DLD1 (cell line): ENCODE results near the gene F10.

ENCODE experiments used
- in situ Hi-C: cut with HindIII; loops from 2 replicates; pipeline ENCODE4 v1.10.0; 2017; ENCODE audit warnings: low sequenced_read_pairs

Gene F10

DNA sequence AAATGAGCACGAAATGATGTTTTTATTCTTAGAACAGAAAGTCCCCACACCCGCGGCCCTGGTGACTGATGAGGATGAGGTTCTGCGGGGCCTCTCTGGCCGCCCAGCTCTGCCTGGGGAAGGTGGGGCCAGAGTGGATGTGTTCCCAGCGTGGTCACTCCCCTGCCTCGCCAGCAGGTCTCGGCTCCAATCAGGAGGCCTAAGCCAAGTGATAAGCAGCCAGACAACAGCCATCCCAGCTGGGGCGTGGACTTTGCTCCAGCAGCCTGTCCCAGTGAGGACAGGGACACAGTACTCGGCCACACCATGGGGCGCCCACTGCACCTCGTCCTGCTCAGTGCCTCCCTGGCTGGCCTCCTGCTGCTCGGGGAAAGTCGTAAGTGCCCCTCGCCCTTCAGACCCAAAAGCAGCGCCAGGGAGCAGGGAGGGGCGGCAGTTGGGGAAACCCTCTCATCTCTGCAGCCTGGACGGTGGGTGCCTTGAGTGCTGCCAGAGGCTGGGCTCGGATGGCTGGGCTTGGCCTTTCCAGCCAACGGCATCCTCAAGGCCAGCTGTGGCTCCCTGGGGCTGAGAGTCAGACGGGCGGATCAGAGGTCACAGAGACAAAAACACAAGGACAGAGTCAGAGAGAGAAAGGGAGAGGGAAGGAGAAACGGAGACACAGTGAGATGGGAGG lies at the start of gene F10:
F10 (plus strand) TSS at position 250 of the 676 bp plus-strand sequence; CDS start at position 307, 57 bp downstream.
- in situ Hi-C loops: no loop called here

DNA sequence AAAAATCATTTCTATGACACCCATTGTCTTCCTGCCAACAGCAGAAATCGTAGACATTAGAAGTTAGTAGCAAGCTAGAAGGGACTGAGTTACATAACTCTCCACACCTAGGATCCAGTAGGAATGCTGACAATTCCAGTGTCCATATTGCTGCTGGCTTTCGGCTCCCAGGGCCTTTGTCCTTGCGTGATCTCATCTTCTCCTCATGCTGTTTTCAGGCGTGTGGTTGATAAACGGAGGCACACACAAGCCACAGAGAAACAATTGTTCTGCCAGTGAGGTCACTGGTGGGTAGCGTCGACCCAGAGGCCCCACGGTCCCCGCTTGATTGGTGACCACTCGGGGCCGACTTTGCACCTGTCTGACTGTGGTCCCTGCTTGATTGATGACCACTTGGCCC lies 48.7 kb upstream of the F10 start:
- in situ Hi-C loops: no loop called here

DNA sequence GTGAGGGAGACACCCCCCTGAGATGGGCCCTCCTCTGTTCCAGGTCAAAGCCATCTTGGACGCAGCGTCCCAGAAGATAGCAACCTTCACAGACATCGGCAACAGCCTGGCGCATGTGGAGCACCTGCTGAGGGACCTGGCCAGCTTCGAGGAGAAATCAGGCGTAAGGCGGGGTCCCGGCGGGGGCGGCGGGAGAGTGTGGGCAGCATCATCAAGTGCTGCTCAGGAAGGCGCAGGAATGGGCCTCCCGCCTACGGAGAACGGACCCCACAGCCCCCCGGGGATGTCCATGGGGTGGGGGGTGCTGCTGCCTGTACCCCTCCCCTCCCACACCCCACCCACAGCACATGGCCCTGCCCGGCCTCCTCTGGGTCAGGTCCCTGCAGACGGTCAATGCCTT lies 48.2 kb upstream of the F10 start:
- in situ Hi-C loops: no loop called here

DNA sequence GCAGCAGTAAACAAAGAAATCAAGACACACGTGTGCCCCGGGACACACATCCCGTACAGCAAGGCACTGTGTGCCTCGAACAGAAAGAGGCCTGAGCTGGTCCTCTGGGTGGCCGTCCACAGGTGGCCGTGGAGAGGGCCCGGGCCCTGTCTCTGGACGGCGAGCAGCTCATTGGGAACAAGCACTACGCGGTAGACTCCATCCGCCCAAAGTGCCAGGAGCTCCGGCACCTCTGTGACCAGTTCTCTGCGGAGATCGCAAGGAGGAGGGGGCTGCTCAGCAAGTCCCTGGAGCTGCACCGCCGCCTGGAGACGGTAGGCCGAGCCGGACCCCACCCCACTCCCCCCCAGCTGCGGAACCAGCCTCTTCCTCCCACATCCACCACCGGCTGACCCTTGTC lies 47.7 kb upstream of the F10 start:
- in situ Hi-C loops: no loop called here

DNA sequence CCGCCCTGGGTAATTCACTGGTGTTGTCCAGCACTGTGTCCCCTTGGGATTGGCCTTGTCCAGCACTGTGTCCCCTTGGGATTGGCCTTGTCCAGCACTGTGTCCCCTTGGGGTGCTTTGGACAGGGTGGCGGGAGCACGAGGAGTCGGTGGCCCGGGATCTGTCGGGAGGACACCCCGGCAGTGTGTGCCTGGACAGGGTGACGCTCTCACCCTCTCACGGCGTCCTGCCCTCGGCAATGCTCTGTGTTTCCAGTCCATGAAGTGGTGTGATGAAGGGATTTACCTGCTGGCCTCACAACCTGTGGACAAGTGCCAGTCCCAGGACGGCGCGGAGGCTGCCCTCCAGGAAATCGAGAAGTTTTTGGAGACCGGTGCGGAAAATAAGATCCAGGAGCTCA lies 46.9 kb upstream of the F10 start:
- in situ Hi-C loops: no loop called here

DNA sequence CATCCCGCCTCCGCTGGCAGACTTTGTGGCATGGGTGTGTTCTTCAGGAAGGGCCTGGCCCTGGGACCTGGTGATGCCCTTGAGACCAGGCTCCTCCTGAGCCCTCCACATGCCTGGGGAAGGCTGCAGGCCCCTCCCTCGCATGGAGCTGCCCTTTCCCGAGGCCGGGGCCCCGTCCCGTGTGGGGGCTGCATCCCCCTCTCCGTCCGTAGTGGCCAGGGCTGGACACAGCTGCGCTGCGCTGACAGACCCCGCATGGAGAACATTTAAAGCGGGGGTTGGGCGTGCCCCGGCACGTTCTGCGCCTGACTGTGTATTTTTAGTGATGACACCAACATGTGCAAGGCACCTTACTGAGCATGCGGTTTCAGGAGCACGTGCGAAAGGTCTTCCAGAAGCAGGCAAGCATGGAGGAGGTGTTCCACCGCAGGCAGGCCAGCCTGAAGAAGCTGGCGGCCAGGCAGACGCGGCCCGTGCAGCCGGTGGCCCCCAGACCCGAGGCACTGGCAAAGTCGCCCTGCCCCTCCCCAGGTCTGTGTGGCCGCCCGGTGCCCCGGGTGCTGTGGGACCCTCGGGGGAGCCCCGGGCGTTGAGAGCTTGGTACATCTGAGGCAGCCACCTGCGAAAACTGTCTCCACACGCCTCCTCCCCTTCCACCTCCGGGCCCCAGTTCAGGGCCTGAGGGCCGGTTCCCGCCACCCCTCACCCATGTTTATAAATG lies 45.8 kb upstream of the F10 start:
- in situ Hi-C loops: no loop called here

DNA sequence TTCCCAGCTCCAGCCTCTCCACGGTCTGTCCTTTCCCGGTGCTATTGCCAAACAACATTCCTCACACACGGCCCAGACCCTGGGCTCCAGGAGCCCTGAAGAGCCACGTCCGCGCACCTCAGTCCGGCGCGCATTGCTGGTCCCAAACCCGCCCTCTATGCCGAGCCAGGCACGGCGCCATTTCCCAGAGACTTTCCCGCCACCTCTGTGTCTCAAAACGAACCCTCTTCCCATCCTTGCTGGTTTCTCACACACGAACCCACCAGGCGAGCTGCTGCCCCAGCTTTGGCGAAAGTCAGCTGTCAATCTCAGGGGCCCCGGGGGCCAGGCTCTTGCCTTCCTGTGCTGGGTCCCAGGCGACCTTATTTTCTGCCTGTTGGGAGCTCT lies 45.0 kb upstream of the F10 start:
- in situ Hi-C loops: no loop called here

DNA sequence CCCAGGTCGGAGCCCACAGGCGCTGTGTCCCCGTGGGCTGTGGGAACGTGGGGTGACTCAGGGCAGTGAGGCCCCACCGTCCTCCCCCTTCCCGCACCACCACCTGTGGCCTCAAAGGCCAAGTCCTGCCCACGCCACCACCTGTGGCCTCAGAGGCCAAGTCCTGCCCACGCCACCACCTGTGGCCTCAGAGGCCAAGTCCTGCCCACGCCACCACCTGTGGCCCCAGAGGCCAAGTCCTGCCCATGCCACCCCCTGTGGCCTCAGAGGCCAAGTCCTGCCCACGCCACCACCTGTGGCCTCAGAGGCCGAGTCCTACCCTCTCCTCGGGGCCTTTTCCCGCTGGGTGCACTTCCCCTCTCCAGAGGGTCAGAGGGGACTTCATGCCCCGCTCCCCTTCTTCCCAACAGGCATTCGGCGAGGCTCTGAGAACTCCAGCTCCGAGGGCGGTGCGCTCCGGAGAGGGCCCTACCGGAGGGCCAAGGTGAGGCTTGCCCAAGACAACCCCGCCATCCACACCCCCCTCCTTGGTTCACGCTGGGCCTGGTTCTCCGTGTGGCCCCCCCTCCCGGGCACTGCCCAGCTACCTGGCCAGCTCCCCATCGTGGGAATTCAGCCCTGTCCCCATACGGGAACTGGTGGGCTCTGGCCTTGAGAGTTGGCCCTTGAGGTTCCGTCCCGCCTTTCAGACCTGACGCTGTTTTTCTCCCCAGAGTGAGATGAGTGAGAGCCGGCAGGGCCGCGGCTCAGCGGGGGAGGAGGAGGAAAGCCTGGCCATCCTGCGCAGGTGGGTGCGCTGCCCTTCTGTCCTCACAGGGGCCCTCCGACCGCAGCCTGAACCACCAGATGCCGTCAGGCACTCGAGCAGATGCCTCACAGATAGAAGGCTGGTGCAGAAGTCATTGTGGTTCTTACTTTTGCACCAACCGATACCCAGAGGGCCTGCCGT lies 44.4 kb upstream of the F10 start:
- in situ Hi-C loops: no loop called here

DNA sequence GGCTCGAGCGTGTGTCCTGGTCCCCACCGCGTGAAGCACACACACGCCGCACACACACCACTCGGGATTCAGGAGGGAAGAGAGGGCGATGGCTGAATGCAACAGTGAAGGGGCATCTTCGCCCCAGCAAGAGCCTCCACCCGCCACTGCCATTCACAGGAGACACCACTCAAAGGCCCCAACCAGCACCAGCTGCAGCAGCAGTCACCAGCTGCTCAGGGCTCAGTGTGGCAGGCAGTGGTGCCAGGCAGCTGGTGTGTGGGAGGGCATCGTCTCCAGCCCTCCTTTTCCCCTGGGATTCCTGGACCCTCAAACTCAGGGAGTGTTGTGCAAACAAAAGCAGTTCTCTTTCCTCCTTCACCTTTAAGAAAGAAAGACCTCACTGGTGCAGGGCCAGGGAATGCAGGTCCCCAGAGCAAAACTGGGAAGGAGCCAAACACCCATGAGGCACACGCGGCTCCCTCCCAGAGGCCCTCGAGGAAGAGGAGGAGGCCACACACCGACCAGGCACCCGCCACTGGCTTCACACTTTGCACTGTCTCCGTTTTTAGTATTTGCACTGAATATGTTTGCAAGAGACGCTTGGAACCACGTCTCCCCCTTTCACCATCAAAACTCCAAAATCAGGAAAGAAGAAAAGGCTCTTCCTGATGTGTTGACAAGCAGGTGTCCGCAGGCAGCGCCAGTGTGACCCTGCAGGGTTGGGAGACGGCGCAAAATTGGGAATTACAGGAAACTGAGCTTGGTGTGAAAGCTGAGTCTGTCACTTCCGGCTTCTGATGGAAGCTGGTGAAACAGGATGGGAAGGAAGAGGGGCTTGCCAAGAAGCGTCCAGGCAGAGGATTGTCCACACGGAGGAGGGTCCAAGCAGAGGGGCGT lies 43.5 kb upstream of the F10 start:
- in situ Hi-C loops: no loop called here

DNA sequence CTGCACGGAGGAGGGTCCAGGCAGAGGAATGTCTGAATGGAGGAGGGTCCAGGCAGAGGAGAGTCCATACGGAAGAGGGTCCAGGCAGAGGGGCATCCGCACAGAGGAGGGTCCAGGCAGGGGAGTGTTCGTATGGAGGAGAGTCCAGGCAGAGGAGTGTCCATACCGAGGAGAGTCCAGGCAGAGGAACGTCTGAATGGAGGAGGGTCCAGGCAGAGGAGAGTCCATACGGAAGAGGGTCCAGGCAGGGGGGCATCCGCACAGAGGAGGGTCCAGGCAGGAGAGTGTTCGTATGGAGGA lies 42.9 kb upstream of the F10 start:
- in situ Hi-C loops: loop anchor here (10.0 kb wide), 1 partner anchor 55 kb away; no protein-coding TSS in a partner anchor

DNA sequence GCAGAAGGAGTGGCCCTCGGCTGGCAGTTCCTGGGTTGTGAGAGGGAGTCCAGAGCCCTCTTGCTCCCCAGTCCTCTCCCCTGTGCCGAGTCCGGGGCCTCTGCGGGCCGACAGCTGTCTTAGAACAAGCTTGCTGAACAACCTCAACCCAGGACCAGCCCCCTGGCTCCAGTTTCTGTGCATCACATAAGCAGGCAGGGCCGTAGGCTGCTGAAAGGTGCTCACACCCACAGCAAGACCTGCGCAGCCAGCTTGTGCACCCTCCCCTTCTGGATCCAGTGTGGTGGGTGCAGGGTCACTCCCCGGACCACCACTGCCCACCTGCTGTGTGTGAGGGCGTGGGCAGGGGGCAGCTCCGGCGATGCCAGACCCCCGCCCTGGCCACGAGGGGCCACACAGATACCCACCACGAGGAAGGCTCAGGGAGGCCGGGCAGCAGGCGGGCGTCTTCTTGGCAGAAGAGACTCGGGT lies 42.2 kb upstream of the F10 start:
- in situ Hi-C loops: loop anchor here (10.0 kb wide), 1 partner anchor 54 kb away; no protein-coding TSS in a partner anchor

DNA sequence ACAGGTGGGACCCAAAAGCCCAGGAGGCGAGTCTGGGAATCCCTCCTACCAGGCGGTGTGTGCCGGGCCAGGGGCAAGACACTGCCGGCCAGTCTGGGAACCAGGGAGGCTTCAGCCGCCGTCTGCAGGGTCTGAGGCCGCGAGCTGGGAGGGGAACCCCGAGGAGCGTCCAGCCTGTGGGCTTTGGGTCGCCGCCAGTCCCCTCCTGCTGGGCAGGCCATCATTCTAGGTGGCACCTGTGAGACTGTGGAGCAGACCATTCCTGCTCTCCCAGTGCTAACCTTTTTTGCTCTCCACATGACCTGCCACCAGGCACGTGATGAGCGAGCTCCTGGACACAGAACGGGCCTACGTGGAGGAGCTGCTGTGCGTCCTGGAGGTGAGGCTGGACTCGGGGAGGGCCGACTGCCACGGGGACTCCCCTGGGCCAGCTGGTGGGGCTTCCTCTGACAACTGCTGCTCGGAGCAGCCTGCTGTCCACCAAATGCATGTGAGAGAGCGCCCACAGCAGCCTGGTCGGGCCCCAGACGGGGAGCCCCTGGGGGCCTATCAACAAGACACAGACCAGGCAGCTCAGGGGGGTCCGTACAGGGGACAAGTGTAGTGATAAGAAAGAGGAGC lies 41.6 kb upstream of the F10 start:
- in situ Hi-C loops: loop anchor here (10.0 kb wide), 1 partner anchor 54 kb away; no protein-coding TSS in a partner anchor

DNA sequence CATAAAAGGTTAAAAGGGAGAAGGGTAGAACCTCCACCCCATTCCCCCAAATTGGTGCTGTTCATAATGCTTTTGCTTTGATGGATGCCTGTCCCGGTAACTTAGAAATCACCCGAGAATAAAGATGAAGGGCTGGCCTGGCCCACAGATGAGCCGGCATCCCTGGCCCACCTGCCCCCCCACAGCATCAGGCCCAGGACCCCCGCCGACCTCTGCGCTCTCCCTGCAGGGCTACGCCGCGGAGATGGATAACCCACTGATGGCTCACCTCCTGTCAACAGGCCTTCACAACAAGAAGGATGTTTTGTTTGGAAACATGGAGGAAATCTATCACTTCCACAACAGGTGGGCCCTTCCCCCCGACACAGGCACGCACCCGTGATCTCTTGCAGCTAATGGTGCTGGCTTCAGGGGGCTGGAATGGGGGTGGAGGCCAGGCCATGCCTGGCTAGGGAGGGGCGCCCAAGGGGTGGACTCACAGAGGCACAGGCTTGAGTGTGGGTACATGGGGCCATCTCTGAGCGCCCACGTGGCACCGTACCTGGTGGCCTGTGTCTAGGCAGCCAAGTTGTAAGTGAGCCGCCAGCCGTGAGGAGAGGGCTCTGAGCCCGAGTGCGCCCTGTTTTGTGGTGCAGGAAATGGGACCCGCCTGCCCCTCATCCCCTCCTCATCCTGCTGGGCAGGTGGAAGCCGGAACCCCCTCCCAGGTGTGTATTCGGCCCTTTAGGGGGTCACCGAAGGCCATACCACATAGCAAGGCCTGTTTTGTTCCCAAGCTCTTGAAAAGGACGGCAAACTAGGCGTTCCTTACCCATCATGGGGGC lies 40.2 kb upstream of the F10 start:
- in situ Hi-C loops: loop anchor here (10.0 kb wide), 1 partner anchor 52 kb away; no protein-coding TSS in a partner anchor

DNA sequence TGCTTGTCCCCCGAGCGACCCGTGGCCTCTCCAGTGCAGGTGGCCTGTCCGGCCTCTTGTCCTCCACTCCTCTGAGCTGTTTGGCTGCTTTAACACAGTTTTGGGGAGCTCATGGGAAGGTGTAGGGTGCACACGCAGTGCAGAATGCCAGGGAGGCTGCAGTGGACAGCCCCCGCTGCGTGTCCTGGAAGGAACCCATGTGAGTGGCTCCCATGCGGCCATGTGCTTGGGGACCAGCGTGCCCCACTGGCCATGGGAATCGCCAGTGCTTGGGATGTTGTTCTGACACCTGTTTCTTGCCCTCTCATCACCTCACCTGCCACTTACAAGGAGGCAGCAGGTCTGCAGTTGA lies 39.6 kb upstream of the F10 start:
- in situ Hi-C loops: loop anchor here (10.0 kb wide), 1 partner anchor 52 kb away; no protein-coding TSS in a partner anchor

DNA sequence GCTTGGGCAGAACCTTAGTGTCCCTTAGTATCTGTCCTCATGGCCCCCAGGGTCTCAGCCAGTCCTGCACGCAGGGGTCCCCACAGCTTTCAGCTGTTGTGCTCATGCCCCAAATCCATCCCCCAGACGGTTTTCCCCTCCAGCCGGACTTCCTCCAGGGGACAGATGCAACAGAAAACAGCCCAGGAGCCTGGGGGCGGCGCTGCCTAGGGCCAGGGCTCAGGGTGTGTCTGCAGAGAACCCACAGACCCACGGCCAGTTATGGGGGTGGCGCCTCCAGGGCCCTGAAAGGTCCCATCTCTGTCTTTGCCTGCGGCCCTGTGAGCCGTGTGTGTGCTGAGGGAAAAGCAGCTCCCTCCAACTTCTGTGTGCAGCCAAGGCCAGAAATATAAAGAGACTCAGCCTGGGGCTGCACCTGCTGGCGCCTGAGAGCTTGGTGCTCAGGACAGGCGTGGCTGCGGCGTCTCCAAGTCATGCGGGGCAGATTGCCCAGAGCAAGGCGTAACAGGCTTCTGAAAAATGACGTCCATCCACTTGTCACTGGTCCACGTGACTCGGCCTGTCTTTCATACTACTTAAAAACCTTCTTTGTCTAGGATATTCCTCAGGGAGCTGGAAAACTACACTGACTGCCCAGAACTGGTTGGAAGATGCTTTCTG lies 39.1 kb upstream of the F10 start:
- in situ Hi-C loops: loop anchor here (10.0 kb wide), 1 partner anchor 51 kb away; no protein-coding TSS in a partner anchor

DNA sequence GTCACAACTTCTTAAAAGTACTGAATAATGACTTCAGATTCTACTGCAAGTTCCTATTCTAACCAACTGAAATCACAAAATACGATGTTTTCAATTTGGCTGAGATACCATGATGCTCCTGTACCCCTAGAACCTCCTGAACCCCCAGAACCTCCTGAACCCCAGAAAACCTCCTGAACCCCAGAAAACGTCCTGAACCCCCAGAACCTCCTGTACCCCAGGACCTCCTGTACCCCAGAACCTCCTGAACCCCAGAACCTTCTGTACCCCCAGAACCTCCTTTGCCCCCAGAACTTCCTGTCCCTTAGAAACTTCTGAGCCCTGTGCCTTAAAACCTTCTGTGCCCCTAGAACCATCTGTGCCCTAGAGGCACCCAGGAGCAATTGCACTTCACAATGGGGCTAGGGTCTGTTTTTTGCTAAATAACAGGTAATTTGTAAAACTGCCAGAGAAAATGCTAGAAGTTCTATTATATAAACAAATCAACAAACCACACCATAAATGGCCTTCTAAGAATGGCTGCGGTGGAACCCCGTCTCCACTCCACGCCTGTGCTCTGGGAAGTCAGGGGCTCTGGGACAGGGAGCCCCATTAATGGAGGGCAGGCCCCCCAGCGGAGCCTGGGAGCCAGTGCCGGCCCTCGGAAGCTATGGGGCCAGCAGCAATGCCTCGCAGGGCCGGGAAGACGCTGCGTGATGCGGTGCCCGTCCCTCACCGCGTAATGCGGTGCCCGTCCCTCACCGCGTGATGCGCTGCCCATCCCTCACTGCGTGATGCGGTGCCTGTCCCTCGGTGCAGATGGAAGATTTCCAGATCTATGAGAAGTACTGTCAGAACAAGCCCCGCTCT lies 38.3 kb upstream of the F10 start:
- in situ Hi-C loops: loop anchor here (10.0 kb wide), 1 partner anchor 50 kb away; no protein-coding TSS in a partner anchor

DNA sequence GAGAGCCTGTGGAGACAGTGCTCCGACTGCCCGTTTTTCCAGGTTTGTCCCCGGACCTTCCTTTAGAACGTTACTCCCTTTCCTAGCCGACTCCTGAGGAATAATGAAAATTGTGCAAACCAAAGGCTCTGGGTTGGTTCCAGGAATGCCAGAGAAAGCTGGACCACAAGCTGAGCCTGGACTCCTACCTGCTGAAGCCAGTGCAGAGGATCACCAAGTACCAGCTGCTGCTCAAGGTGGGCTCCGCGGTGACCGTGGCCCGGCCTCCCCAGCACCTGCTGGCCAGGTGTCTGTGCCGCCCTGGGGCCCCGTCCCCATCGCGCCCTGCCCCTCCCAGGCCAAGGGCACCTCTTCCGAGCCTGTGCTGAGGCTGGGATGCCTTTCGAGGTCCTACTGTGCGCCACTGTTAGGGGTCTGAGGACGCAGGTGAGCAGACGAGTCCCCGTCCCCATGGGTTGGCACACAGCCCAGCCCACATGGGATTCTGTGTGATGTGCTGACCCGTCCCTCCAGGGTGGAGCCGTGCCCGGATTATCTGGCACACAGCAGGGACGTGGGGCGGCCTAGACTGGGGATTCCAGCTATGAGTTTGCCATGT lies 37.6 kb upstream of the F10 start:
- in situ Hi-C loops: loop anchor here (10.0 kb wide), 1 partner anchor 50 kb away; no protein-coding TSS in a partner anchor
